ENCODE data around the gene MARCHF3.
"Not testable (repeated sequence)": the region's sequence is repeated elsewhere in the genome, so short reads cannot be mapped to it uniquely, and the experiment has no call there.

MARCHF3 gene

GRCh38 chr5:127046343-127047072, 16.1 kb upstream of the MARCHF3 start:
- DNase-seq = no peak

- no peak for DNase-seq
These were observed 12.2 kb upstream of the MARCHF3 start for GRCh38 chr5:127042593-127042992.

- no peak for DNase-seq
These were observed 11.2 kb upstream of the MARCHF3 start for GRCh38 chr5:127041571-127041970.

GRCh38 chr5:127040796-127041520, 10.6 kb upstream of the MARCHF3 start:
- no peak for DNase-seq

- no peak for DNase-seq
These were observed 8.2 kb upstream of the MARCHF3 start for GRCh38 chr5:127038550-127038949.

- no peak for DNase-seq
These were observed 1.5 kb upstream of the MARCHF3 start for GRCh38 chr5:127031863-127032232.

- no peak for DNase-seq
These were observed 947 bp upstream of the MARCHF3 start for GRCh38 chr5:127031147-127031862.

- peak; percentile 12 for DNase-seq
These were observed 638 bp downstream of the MARCHF3 start for GRCh38 chr5:127029581-127030258.

GRCh38 chr5:127028822-127029457, 1.4 kb downstream of the MARCHF3 start:
- DNase-seq = no peak

- no peak for DNase-seq
These were observed 2.8 kb downstream of the MARCHF3 start for GRCh38 chr5:127027539-127027938.

- no peak for DNase-seq
These were observed 4.2 kb downstream of the MARCHF3 start for GRCh38 chr5:127026166-127026565.

GRCh38 chr5:127025467-127025866, 4.9 kb downstream of the MARCHF3 start:
- DNase-seq = no peak

GRCh38 chr5:127024821-127025220, 5.5 kb downstream of the MARCHF3 start:
- no peak for DNase-seq

- DNase-seq = not testable (repeated sequence)
These were observed 6.7 kb downstream of the MARCHF3 start for GRCh38 chr5:127023552-127024191.

GRCh38 chr5:127022846-127023245, 7.5 kb downstream of the MARCHF3 start:
- no peak for DNase-seq

- DNase-seq = no peak
These were observed 10.4 kb downstream of the MARCHF3 start for GRCh38 chr5:127019928-127020327.

GRCh38 chr5:127016722-127017121, 13.6 kb downstream of the MARCHF3 start:
- not testable (repeated sequence) for DNase-seq

GRCh38 chr5:127015716-127016115, 14.6 kb downstream of the MARCHF3 start:
- DNase-seq = no peak

GRCh38 chr5:127014573-127014972, 15.8 kb downstream of the MARCHF3 start:
- DNase-seq = no peak

- no peak for DNase-seq
These were observed 17.0 kb downstream of the MARCHF3 start for GRCh38 chr5:127013407-127013806.

- no peak for DNase-seq
These were observed 17.4 kb downstream of the MARCHF3 start for GRCh38 chr5:127012916-127013315.

- DNase-seq = no peak
These were observed 18.3 kb downstream of the MARCHF3 start for GRCh38 chr5:127011961-127012644.
